LNCaP clone FGC (cell line): ENCODE data around the gene PBX4.

Source experiments
- DNase-seq: peaks from one replicate; pipeline ENCODE4 v3.0.0-alpha.2; 2011; ENCODE audit warnings: low read depth
- H3K4me3 ChIP-seq: 2 replicates; pipeline ENCODE4 v1.5.1; 2011; ENCODE audit warnings: mild to moderate bottlenecking, low read depth, low read length, control low read depth
- CTCF ChIP-seq: IDR thresholded peaks from 2 replicates; pipeline ENCODE4 v1.5.1; 2012; ENCODE audit warnings: mild to moderate bottlenecking; ENCODE audit not compliant: control insufficient read depth, insufficient read depth; ENCODE audit errors: extremely low read depth

The PBX4 gene

GRCh38 chr19:19554074-19555023 lies 64.1 kb downstream of the PBX4 start:
- TF ChIP-seq CTCF: peak; percentile 72
- DNase-seq: no peak
- no peak overlapping the region for H3K4me3 ChIP-seq

DNA sequence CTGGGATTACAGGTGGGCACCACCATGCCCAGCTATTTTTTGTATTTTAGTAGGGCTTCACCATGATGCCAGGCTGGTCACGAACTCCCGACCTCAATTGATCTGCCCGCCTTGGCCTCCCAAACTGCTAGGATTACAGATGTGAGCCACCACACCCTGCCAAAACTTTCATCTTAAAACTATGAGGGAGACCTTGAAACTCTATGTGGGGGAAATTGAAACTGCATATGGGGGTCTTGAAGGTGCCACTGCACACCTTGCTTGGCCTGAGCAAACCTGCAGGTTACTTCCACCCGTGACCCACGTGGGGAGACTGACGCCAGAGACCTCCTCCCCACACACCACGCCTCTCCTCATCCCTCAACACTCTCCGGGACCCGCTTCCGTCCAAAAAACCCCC lies 64.8 kb downstream of the PBX4 start:
- H3K4me3 ChIP-seq: no peak overlapping the region
- no peak for DNase-seq
- no peak for TF ChIP-seq CTCF

GRCh38 chr19:19552798-19553197 lies 65.7 kb downstream of the PBX4 start:
- H3K4me3 ChIP-seq: no peak overlapping the region
- no peak for DNase-seq
- peak; percentile 13; the same call in 1 of the 2 replicates for TF ChIP-seq CTCF

- no peak overlapping the region for H3K4me3 ChIP-seq
- no peak for TF ChIP-seq CTCF
- no peak for DNase-seq
Measured at GRCh38 chr19:19551853-19552192, 66.7 kb downstream of the PBX4 start.

- H3K4me3 ChIP-seq: no peak overlapping the region
- TF ChIP-seq CTCF: no peak
- DNase-seq: no peak
Measured at GRCh38 chr19:19550972-19551852, 67.3 kb downstream of the PBX4 start.

- no peak for DNase-seq
- no peak for TF ChIP-seq CTCF
- no peak overlapping the region for H3K4me3 ChIP-seq
Measured at GRCh38 chr19:19550485-19550929, 68.0 kb downstream of the PBX4 start.
